Measurements from ENCODE around the gene ATAD1. TPM values are rescaled to one million over a fixed set of nuclear protein-coding genes. Genes with fewer than 3 reads are reported as not detected.
"Not testable (repeated sequence)": the region's sequence is repeated elsewhere in the genome, so short reads cannot be mapped to it uniquely, and the experiment has no call there.

Gene ATAD1
- total and polyA plus RNA-seq, 9 donors, result 21.5 to 51.0 (median 39.1) TPM

- DNase-seq, result no peak
- Histone ChIP-seq H3K36me3 (no peaks in the 10 kb centered on the region), H3K27ac (no peak overlapping the region), H3K4me3 (no peak overlapping the region), H3K9me3 (no peaks in the 10 kb centered on the region), H3K4me1 (ENCODE audit: insufficient read depth) (no peaks in the 10 kb centered on the region), H3K27me3 (no peaks in the 10 kb centered on the region)
- intact Hi-C loops (cut with DNase I), result no loop called here
- 88 to 92% (median 89%) methylated on average over 2 of the region's 2 CpGs for WGBS, 3 donors
- TF ChIP-seq POLR2A (IDR thresholded peaks at IDR 0.05) (no peak), EP300 (IDR thresholded peaks at IDR 0.05) (no peak), CTCF (IDR thresholded peaks at IDR 0.05) (no peak)
Measured at GRCh38 chr10:87751274-87751673, 66.8 kb downstream of the ATAD1 start.

DNA sequence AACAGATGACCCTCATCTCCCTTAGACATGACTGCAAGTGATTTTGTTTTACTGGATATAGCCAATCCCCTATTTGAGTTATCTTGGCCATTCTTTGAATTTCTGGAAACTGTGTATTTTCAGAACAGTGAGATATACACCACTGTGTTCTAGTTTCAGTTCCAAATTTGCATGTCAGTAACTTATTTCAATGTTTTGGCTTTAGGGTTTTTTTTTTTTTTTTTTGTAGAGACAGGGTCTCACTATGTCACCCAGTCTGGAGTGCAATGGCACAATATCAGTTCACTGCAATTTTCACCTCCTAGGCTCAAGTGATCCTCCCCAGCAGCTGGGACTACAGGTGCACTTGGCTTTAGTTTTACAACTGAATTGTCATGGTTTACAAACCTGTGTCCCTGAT, 67.2 kb downstream of the ATAD1 start:
- Histone ChIP-seq H3K9me3 (no peaks in the 10 kb centered on the region), H3K4me1 (ENCODE audit: insufficient read depth) (no peaks in the 10 kb centered on the region), H3K27ac (no peak overlapping the region), H3K4me3 (no peak overlapping the region), H3K36me3 (no peaks in the 10 kb centered on the region), H3K27me3 (no peaks in the 10 kb centered on the region)
- DNase-seq, result no peak
- TF ChIP-seq EP300 (IDR thresholded peaks at IDR 0.05) (no peak), CTCF (IDR thresholded peaks at IDR 0.05) (no peak), POLR2A (IDR thresholded peaks at IDR 0.05) (no peak)
- intact Hi-C loops (cut with DNase I), result no loop called here

DNA sequence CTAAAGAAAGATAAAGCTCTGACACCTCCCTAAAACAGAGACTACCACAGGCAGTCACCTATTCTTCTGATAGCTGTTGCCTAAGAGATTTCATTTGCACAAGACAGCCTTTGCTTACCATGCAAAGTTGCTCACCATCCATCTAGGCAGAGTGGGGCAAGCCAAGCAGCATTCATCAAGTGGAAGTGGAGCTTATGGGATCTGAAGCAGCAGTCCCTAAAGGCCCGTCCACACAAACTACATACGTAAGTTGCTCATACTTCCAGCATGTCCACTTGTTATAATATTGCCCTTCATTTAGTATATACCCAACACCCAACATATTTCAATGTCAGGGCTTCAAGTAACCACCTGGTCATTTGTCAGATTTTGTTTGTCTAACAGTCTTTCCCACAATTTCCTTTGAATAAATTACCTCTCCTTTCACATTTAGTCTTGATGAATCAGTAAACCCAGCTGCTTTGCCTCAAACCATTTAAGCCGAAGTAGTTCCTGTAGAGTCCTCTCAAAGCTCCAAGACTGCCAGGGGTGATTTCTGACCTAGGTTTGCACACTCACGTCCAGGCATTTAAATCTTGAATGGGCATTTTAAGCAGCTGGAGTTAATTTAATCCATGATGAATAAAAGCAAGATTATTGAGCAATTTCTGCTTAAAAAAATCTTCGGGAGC, 67.9 kb downstream of the ATAD1 start:
- Histone ChIP-seq H3K9me3 (no peaks in the 10 kb centered on the region), H3K27ac (no peak overlapping the region), H3K4me3 (no peak overlapping the region), H3K36me3 (no peaks in the 10 kb centered on the region), H3K27me3 (no peaks in the 10 kb centered on the region), H3K4me1 (ENCODE audit: insufficient read depth) (no peaks in the 10 kb centered on the region)
- DNase-seq, result no peak
- 55 to 73% (median 62%) methylated on average over 5 of the region's 5 CpGs for WGBS, 3 donors
- intact Hi-C loops (cut with DNase I), result no loop called here
- no peak for TF ChIP-seq EP300 (IDR thresholded peaks at IDR 0.05)
- no peak for TF ChIP-seq CTCF (IDR thresholded peaks at IDR 0.05)
- TF ChIP-seq POLR2A (IDR thresholded peaks at IDR 0.05), result no peak

DNA sequence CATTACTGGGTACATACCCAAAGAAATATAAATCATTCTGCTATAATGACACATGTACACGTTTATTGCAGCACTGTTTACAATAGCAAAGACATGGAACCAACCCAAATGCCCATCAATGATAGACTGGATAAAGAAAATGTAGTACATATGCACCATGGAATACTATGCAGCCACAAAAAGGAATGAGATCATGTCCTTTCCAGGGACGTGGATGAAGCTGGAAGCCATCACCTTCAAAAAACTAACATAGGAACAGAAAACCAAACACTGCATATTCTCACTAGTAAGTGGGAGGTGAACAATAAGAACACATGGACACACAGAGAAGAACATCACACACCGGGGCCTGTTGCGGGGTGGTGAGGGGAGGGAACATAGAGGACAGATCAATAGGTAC, 69.8 kb downstream of the ATAD1 start:
- intact Hi-C loops (cut with DNase I); H3K9me3 ChIP-seq; H3K27me3 ChIP-seq; H3K4me3 ChIP-seq; H3K4me1 ChIP-seq (ENCODE audit: insufficient read depth); DNase-seq; H3K27ac ChIP-seq; H3K36me3 ChIP-seq: not testable (repeated sequence)
- WGBS, 3 donors, result 86 to 91% (median 88%) methylated on average over 4 of the region's 4 CpGs

DNA sequence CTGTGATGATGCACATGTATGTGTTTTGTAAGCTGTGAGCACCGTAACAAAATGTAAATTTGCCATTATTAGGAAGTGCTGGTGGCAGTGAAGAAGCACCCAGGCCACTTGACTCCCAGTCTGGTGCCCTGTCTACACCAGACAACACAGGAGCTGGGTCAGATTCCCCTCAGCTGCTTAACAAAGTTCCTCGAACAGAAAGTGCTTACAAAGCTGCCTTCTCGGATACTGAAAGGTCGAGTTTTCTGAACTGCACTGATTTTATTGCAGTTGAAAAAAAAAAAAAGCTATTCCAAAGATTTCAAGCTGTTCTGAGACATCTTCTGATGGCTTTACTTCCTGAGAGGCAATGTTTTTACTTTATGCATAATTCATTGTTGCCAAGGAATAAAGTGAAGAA, 71.1 kb downstream of the ATAD1 start:
- no peaks in the 10 kb centered on the region for H3K36me3 ChIP-seq
- WGBS, 3 donors, result 25 to 29% (median 28%) methylated on average over 4 of the region's 4 CpGs
- DNase-seq, result no peak
- no peaks in the 10 kb centered on the region for H3K4me1 ChIP-seq (ENCODE audit: insufficient read depth)
- no peak overlapping the region for H3K4me3 ChIP-seq
- no peak overlapping the region for H3K27ac ChIP-seq
- TF ChIP-seq POLR2A (IDR thresholded peaks at IDR 0.05) (no peak), CTCF (IDR thresholded peaks at IDR 0.05) (no peak)
- intact Hi-C loops (cut with DNase I), result no loop called here
- H3K9me3 ChIP-seq, result no peaks in the 10 kb centered on the region
- no peaks in the 10 kb centered on the region for H3K27me3 ChIP-seq
